GM10266 (cell line): ENCODE data around the gene CENPW.
A peak's percentile ranks its signal among the peaks of the same experiment; 100 is the strongest.

Source experiments
- DNase-seq: peaks from one replicate; pipeline ENCODE4 v3.0.0; 2012; ENCODE audit errors: extremely low spot score
- CTCF ChIP-seq: IDR thresholded peaks from 2 replicates; pipeline ENCODE4 v1.5.1; 2012; ENCODE audit warnings: mild to moderate bottlenecking, low read depth; ENCODE audit not compliant: control insufficient read depth, insufficient read depth; ENCODE audit errors: missing control alignments

The CENPW gene

GRCh38 chr6:126339796-126340609, at the start of gene CENPW:
CENPW (plus strand) TSS chr6:126340115; CDS start chr6:126340274, 159 bp downstream.
- DNase-seq, result peak; percentile 81
- TF ChIP-seq CTCF, result no peak

GRCh38 chr6:126293891-126294524, 45.9 kb upstream of the CENPW start:
- no peak for DNase-seq
- no peak for TF ChIP-seq CTCF

GRCh38 chr6:126300126-126300525, 39.8 kb upstream of the CENPW start:
- TF ChIP-seq CTCF, result no peak
- DNase-seq, result no peak

- TF ChIP-seq CTCF, result no peak
Observed at GRCh38 chr6:126300735-126301134, 39.2 kb upstream of the CENPW start.

GRCh38 chr6:126302191-126302590, 37.7 kb upstream of the CENPW start:
- no peak for TF ChIP-seq CTCF
- DNase-seq, result no peak

More at GRCh38 chr6:126300735-126301134, 39.2 kb upstream of the CENPW start:
- peak; percentile 22 for DNase-seq

GRCh38 chr6:126307849-126308248, 32.1 kb upstream of the CENPW start:
- TF ChIP-seq CTCF, result no peak
- DNase-seq, result no peak

- DNase-seq, result no peak
- TF ChIP-seq CTCF, result no peak
Observed at GRCh38 chr6:126308362-126308761, 31.6 kb upstream of the CENPW start.
